Mucosa of descending colon (tissue), 3 donors: ENCODE data around the gene SOBP. TPM values are rescaled to one million over a fixed set of nuclear protein-coding genes. Genes with fewer than 3 reads are reported as not detected.
A peak's percentile ranks its signal among the peaks of the same experiment; 100 is the strongest.

Source experiments
- ATAC-seq: fragments of 200-7000 bp; cut with Tn5 transposase; one replicate; pipeline ENCODE4 v1.9.1; 2020; ENCODE audit warnings: mild to moderate bottlenecking, moderate library complexity
- DNase-seq, 3 donors: peaks; one replicate each; pipeline ENCODE4 v3.0.0-alpha.2; 2020
- H3K36me3 ChIP-seq: fragments of 200-600 bp; one replicate; pipeline ENCODE4 v1.8.0; 2021; ENCODE audit warnings: low read depth, mild to moderate bottlenecking
- H3K4me1 ChIP-seq: fragments of 200-600 bp; one replicate; pipeline ENCODE4 v1.8.0; 2021; ENCODE audit warnings: low read depth, mild to moderate bottlenecking
- H3K4me3 ChIP-seq: fragments of 200-600 bp; one replicate; pipeline ENCODE4 v1.8.0; 2021; ENCODE audit warnings: mild to moderate bottlenecking
- H3K9me3 ChIP-seq: fragments of 200-600 bp; one replicate; pipeline ENCODE4 v1.8.0; 2021; ENCODE audit warnings: mild to moderate bottlenecking
- intact Hi-C, 2 donors: fragments of 100-400 bp; cut with DNase I in 1 of 2; cut with micrococcal nuclease in 1 of 2; formaldehyde crosslinking; loops; one replicate each; pipeline versions ENCODE4 v1.11.0 to v1.11.1; 2022; cut with DNase I, micrococcal nuclease
- total RNA-seq, 3 donors: library from RNA; stranded (reverse); fragmentation: NEBNext Ultra II Directional in 2 of 3; extraction: Animal tissue kit (Norgen Biotek cat#: 25700) in 2 of 3; gene quantifications; one replicate each; pipeline versions ENCODE4 v1.2.1 to v1.2.4, GENCODE V29; 2021 to 2023
- TF ChIP-seq, protein P1 (sequence below): fragments of 200-600 bp; IDR thresholded peaks from one replicate; pipeline ENCODE4 v1.8.0; 2022; ENCODE audit warnings: antibody characterized with exemption, mild to moderate bottlenecking
- donor health status: DM: no; HTN: no; CAD: no; lungs with moderate emphysema.
- donor health status: DM: no; HTN: no; CAD: no.
- donor health status: DM: no; HTN: yes; CAD: no.

The SOBP gene
- total RNA-seq, 3 donors from 2014 or later, result 1.2 to 31.5 (median 2.5) TPM

GRCh38 chr6:107584726-107585125, 94.8 kb downstream of the SOBP start:
- TF ChIP-seq, protein P1, sequence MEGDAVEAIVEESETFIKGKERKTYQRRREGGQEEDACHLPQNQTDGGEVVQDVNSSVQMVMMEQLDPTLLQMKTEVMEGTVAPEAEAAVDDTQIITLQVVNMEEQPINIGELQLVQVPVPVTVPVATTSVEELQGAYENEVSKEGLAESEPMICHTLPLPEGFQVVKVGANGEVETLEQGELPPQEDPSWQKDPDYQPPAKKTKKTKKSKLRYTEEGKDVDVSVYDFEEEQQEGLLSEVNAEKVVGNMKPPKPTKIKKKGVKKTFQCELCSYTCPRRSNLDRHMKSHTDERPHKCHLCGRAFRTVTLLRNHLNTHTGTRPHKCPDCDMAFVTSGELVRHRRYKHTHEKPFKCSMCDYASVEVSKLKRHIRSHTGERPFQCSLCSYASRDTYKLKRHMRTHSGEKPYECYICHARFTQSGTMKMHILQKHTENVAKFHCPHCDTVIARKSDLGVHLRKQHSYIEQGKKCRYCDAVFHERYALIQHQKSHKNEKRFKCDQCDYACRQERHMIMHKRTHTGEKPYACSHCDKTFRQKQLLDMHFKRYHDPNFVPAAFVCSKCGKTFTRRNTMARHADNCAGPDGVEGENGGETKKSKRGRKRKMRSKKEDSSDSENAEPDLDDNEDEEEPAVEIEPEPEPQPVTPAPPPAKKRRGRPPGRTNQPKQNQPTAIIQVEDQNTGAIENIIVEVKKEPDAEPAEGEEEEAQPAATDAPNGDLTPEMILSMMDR, result no peak
- H3K36me3 ChIP-seq, result no peaks in the 10 kb centered on the region
- intact Hi-C loops, result no loop called here
- H3K4me1 ChIP-seq, result no peaks in the 10 kb centered on the region
- no peak overlapping the region for H3K4me3 ChIP-seq
- DNase-seq (no peak), ATAC-seq (no peak)
- no peaks in the 10 kb centered on the region for H3K9me3 ChIP-seq

- Histone ChIP-seq H3K4me1 (no peaks in the 10 kb centered on the region), H3K4me3 (no peak overlapping the region), H3K36me3 (no peaks in the 10 kb centered on the region), H3K9me3 (no peaks in the 10 kb centered on the region)
- TF ChIP-seq, protein P1, result no peak
- DNase-seq, result no peak
- intact Hi-C loops, result no loop called here
- ATAC-seq, result no peak
These were observed 96.0 kb downstream of the SOBP start for GRCh38 chr6:107585815-107586435.

DNA sequence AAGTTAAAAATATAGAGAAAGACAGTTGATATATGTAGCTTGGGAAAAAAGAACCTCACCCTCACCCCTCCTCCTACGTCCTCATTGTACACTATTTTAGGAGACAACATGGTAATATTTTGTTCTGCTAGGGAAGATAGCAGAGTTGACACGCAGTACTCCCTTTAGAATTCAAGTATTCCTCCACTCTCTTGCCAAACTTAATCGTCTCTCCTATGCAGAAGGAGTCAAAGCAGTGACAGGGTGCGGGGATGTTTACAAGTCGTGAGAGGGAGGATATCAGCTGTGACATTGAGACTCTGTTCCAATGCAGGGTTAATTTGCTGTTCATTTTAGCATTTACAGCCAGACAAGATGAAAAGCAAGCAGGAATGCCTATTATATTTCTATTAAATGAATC, 97.5 kb downstream of the SOBP start:
- ATAC-seq, result no peak
- intact Hi-C loops, result no loop called here
- TF ChIP-seq, protein P1, result no peak
- Histone ChIP-seq H3K4me1 (no peaks in the 10 kb centered on the region), H3K9me3 (no peaks in the 10 kb centered on the region), H3K36me3 (no peaks in the 10 kb centered on the region), H3K4me3 (no peak overlapping the region)
- DNase-seq, result no peak

- no peak for ATAC-seq
- Histone ChIP-seq H3K4me3 (no peak overlapping the region), H3K4me1 (no peaks in the 10 kb centered on the region), H3K36me3 (no peaks in the 10 kb centered on the region), H3K9me3 (no peaks in the 10 kb centered on the region)
- TF ChIP-seq, protein P1, result no peak
- intact Hi-C loops, result no loop called here
- DNase-seq, result no peak
These were observed 99.3 kb downstream of the SOBP start for GRCh38 chr6:107589199-107589598.

DNA sequence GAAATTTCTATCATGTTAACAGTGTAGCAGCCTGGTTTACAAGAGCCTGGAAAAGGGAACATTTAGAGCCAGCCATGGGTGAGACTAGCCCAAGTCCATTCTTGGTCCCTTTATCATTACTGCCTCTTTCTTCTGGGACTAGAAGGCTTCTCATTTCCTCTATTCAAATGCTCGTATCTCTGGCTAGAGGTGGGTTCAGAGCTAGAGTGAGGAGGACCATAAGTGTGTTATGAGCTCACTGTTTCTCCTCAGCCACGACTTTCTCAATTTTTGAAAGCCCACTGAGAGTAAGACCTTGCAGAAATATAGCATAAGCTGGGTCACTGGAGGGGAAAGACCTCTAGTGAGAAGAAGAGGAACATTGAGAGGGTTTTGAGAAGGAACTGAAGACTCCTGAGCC, 100.0 kb downstream of the SOBP start:
- TF ChIP-seq, protein P1, result no peak
- H3K36me3 ChIP-seq, result no peaks in the 10 kb centered on the region
- no peaks in the 10 kb centered on the region for H3K4me1 ChIP-seq
- ATAC-seq, result no peak
- no peaks in the 10 kb centered on the region for H3K9me3 ChIP-seq
- no peak overlapping the region for H3K4me3 ChIP-seq
- DNase-seq, result no peak
- intact Hi-C loops, result no loop called here

DNA sequence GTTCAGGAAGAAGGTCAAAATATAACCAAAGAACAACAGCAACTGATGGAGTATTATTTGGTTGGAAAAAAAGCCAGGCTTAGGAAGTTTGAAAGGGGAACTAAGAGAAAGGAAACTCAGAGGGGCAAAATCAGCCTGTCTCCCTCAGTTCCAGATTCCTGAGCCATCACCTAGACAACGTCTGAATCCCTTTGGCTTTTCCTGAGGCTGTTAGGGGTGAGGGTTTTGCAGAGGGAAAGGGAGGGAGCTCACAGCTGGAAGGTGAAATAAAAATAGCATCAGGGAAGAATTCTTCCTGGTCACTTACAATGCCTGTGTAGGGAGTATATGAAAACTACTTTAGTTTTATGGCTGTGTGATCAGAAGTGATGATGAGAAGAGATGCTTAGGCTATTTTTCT, 100.5 kb downstream of the SOBP start:
- peak; percentile 24 for ATAC-seq
- Histone ChIP-seq H3K36me3 (no peaks in the 10 kb centered on the region), H3K4me1 (no peaks in the 10 kb centered on the region), H3K9me3 (no peaks in the 10 kb centered on the region), H3K4me3 (no peak overlapping the region)
- no peak for DNase-seq
- TF ChIP-seq, protein P1, result no peak
- intact Hi-C loops, result no loop called here
